Neural crest cell (in vitro differentiated cells): ENCODE data around the gene PAPPA2. TPM values are rescaled to one million over a fixed set of nuclear protein-coding genes. Genes with fewer than 3 reads are reported as not detected.

Source experiments
- DNase-seq: peaks from one replicate; pipeline ENCODE4 v3.0.0; 2021; ENCODE audit warnings: low read depth, mixed read lengths, low spot score
- H3K27ac Mint-ChIP-seq: one replicate; pipeline ENCODE4 v1.8.0; 2021; ENCODE audit warnings: mild to moderate bottlenecking, mixed read lengths; ENCODE audit not compliant: unreplicated experiment
- H3K27me3 Mint-ChIP-seq: 2 replicates; pipeline ENCODE4 v1.8.0; 2021; ENCODE audit warnings: low read depth, mild to moderate bottlenecking, mixed read lengths
- H3K36me3 Mint-ChIP-seq: 2 replicates; pipeline ENCODE4 v1.8.0; 2021; ENCODE audit warnings: low read depth, mild to moderate bottlenecking, mixed read lengths
- H3K4me1 Mint-ChIP-seq: 2 replicates; pipeline ENCODE4 v1.8.0; 2021; ENCODE audit warnings: mixed read lengths
- H3K4me3 Mint-ChIP-seq: one replicate; pipeline ENCODE4 v1.8.0; 2021; ENCODE audit warnings: mild to moderate bottlenecking, mixed read lengths
- H3K9me3 Mint-ChIP-seq: 2 replicates; pipeline ENCODE4 v1.8.0; 2021; ENCODE audit warnings: mixed read lengths
- total RNA-seq: library from RNA; stranded (reverse); gene quantifications from 2 replicates; pipeline ENCODE4 v1.2.1, GENCODE V29; 2021
- TF ChIP-seq, protein P1 (sequence below): fragments of 200-600 bp; sonication (generic); conservative IDR thresholded peaks from 2 replicates; pipeline ENCODE4 v1.5.0; 2021; ENCODE audit warnings: antibody characterized with exemption, mild to moderate bottlenecking

Gene PAPPA2
- total RNA-seq, 1 donor from 2014 or later, result 0.79 TPM

DNA sequence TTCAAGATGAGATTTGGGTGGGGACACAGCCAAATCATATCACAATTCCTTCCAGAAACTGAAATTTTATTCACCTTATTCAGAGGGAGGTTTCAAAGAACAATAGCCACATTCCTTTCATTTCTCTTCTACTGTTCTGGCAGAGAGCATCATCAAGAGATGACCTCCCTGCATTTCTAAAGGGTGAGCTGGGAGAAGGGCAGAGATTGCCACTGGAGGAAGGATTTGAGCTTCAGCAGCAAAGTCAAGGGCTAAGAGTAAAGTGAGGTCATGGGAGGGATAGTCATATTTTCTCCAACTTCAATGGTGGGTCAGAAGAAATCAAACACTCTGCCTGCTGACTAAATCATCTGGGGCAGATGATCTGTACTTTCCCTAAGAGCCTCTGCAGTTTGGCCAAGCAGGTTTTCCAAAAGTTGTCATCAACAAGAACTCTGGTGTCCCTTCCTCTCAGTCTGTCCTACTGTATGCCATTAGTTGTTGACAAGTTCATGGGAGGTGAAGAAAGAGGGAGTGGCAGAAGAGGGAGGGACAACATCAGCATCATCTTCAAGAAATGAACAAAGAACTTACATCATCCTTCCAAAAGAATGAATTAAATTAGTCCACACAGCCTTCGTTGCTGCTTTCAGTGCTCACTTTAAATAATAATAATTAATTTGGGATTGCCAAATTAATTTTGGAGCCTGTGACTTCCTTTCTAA, 403.2 kb downstream of the PAPPA2 start:
- Mint-ChIP-seq H3K27me3 (no peaks in the 10 kb centered on the region), H3K4me1 (no peaks in the 10 kb centered on the region), H3K9me3 (no peaks in the 10 kb centered on the region), H3K36me3 (peaks cover 20% of the 10 kb centered on the region), H3K27ac (no peak overlapping the region), H3K4me3 (no peak overlapping the region)
- DNase-seq, result no peak
- TF ChIP-seq, protein P1, sequence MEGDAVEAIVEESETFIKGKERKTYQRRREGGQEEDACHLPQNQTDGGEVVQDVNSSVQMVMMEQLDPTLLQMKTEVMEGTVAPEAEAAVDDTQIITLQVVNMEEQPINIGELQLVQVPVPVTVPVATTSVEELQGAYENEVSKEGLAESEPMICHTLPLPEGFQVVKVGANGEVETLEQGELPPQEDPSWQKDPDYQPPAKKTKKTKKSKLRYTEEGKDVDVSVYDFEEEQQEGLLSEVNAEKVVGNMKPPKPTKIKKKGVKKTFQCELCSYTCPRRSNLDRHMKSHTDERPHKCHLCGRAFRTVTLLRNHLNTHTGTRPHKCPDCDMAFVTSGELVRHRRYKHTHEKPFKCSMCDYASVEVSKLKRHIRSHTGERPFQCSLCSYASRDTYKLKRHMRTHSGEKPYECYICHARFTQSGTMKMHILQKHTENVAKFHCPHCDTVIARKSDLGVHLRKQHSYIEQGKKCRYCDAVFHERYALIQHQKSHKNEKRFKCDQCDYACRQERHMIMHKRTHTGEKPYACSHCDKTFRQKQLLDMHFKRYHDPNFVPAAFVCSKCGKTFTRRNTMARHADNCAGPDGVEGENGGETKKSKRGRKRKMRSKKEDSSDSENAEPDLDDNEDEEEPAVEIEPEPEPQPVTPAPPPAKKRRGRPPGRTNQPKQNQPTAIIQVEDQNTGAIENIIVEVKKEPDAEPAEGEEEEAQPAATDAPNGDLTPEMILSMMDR, result no peak

DNA sequence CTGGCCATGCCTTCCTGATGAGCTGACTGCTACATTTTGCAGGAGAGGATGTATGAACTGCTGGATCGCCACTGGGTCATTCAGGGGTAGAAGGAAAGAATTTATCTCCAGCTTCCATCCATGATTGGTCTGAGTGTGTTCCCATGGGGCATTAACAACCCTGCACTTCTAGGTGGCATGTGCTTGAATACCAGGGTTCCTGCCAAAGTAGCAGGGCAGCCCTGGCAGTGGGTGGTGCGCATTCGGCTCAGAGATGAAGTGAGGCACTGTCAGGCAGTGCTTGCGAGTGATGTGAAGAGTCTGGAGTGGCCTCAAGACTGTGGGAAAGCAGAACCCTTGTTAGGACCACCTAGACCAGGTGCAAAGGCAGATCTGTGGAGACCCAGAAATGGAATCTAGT, 406.6 kb downstream of the PAPPA2 start:
- Mint-ChIP-seq H3K27ac (no peak overlapping the region), H3K4me3 (no peak overlapping the region), H3K36me3 (peaks cover 20% of the 10 kb centered on the region), H3K4me1 (no peaks in the 10 kb centered on the region), H3K27me3 (no peaks in the 10 kb centered on the region), H3K9me3 (no peaks in the 10 kb centered on the region)
- TF ChIP-seq, protein P1, result no peak
- DNase-seq, result no peak

DNA sequence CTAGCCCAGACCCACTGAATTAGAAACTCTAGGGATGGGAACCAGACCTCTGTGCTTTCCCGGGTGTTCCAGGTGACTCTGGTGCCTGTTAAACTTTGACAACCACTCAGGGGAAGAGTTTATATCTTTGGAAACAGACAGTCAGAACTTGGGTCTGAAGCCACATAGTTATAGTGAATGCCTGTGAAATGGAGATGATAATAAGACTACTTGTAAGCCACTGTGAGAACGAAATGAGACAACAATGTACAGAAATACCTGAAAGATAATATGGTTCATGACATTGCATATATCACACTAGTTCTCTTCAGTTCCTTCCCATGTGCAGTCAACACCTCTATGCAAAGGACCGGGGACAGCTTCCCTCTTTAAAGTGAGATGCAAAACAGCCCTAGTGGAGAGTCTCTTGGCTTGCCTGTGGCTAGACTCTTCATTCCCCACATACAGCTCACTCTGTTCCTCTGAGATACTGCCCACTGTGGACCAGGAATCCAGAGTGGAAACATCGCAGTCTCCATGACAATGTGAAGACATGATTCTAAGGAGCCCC, 414.1 kb downstream of the PAPPA2 start:
- DNase-seq, result no peak
- TF ChIP-seq, protein P1, result no peak
- no peaks in the 10 kb centered on the region for H3K9me3 Mint-ChIP-seq
- no peak overlapping the region for H3K27ac Mint-ChIP-seq
- H3K4me3 Mint-ChIP-seq, result no peak overlapping the region
- H3K4me1 Mint-ChIP-seq, result no peaks in the 10 kb centered on the region
- H3K27me3 Mint-ChIP-seq, result no peaks in the 10 kb centered on the region
- peaks cover 3% of the 10 kb centered on the region for H3K36me3 Mint-ChIP-seq

DNA sequence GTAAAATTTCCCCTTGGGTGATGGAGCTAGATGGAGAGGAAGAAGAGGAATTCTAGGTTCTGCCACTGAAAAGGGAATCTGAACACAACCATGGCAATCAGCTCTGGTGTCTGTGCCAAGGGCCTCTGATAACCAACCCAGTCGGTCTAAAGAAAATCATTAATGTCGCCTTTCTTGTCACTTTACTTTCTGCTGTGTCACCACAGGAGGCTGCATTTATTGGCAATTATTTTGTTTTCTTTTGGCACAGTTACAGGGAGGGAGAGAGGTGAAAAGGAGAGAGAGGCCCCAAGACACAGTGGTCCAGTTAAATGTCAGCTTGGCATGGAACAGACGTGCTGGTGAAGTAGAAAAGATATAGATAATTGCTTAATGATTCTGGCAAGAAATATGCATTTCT, 414.6 kb downstream of the PAPPA2 start:
- DNase-seq, result no peak
- H3K27ac Mint-ChIP-seq, result no peak overlapping the region
- no peaks in the 10 kb centered on the region for H3K4me1 Mint-ChIP-seq
- no peaks in the 10 kb centered on the region for H3K27me3 Mint-ChIP-seq
- H3K4me3 Mint-ChIP-seq, result no peak overlapping the region
- peaks cover 3% of the 10 kb centered on the region for H3K36me3 Mint-ChIP-seq
- TF ChIP-seq, protein P1, result no peak
- H3K9me3 Mint-ChIP-seq, result no peaks in the 10 kb centered on the region

DNA sequence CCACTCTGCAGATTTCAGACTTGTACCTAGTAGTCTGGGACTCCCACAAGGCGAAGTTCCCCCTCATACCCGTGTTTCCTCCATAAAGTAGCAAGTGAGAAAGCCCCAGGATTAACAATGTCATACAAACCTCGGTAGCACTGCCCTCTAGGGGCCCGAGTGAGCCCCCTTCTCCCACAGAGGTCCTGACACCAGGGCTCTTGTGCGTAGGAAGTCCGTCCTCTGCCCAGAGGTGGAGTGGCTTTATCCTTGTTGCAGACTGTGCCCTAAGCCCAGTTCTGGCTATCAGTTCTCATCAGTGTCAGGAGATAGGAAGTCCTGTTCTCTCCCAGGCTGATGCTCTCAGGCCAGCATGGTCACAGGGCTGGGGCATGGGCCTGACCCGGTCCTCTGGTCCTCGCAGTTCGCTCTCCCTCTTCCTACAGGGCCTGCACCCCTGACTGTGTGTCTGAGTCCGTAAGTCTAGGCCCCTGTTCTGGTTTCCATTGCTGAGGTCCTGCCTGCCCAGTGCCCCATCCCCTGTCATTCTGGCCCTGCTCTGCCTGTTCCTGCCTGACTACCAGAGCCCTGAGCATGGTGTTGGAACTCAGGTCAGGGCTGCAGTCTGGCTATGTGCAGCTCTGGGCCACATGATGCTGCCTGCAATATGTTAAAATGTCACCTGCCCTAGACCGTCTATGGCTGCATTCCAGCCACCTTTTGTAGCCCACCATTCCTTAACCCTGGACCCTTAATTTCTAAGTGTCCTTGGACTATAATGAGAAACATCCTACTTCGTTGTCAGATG, 416.0 kb downstream of the PAPPA2 start:
- no peak for DNase-seq
- no peaks in the 10 kb centered on the region for H3K27me3 Mint-ChIP-seq
- H3K27ac Mint-ChIP-seq, result peak overlapping the region; percentile 85
- no peaks in the 10 kb centered on the region for H3K36me3 Mint-ChIP-seq
- H3K4me1 Mint-ChIP-seq, result no peaks in the 10 kb centered on the region
- no peaks in the 10 kb centered on the region for H3K9me3 Mint-ChIP-seq
- no peak overlapping the region for H3K4me3 Mint-ChIP-seq
- TF ChIP-seq, protein P1, result peak; percentile 3
